GM20000 (cell line): ENCODE measurements around the gene MPV17L2.

ENCODE experiments used
- DNase-seq: peaks from one replicate; pipeline ENCODE4 v3.0.0; 2012; ENCODE audit warnings: low spot score
- CTCF ChIP-seq: IDR thresholded peaks from 2 replicates; pipeline ENCODE4 v1.5.1; 2012; ENCODE audit warnings: mild to moderate bottlenecking, control low read depth; ENCODE audit errors: extremely low read depth, missing control alignments

Gene MPV17L2

DNA sequence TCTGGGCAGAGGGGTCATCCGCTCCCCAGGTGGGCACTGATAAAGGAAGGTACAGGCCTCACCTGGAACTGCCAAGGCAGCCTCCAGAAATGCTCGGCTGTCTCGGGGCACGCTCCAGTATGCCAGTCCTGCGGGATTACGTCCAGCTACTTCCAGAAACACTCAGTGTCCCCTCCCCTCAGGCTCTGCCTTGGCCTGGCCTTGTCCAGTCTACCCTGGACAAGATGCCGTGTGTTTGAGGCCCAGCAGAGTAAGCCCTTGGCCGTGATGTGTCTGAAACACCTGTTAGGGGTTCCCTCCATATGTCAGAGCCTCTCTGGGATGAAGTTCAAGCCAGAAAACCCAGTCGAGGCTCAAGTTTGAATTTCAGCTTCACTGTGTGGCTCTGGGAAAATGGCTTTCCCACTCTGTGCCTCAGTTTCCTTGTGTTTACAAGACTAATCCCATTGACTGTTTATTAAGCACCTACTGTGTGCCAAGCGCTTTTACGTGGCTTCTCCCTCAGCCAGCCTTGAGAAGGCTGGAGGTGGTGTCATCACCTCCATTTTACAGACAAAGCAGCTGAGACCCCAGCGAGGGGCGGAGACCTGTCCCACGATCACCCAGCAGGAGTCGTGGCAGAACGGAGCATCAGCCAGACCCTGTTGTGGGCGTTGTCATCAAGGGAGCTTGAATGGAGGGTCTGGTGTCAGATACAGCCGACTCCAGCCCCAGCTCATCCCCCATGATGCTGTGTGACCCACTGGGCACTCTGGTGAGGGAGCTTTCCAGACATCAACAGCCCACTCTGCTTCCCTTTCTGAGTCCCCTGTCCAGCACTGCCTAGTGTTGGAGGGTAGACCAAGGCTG lies 42.0 kb upstream of the MPV17L2 start:
- no peak for TF ChIP-seq CTCF
- no peak for DNase-seq

DNA sequence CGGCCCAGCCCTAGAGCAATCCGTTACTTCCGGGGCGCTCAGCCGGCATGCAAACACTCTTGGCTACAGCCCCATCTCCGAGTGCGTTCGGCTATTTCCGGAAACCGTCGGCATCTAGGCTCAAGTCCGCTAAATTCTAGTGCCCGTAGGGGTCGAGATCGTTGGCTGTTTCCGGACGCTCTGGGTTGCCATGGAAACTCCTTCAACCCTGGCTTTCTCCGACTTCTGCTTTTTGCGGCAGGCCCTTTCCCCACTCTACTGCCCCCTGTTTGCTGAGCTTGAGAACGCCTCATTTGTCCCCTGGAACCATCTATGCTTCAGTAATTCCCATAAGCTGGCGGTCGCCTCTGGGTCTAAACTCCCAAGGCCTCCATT lies 40.6 kb upstream of the MPV17L2 start:
- peak; percentile 63 for TF ChIP-seq CTCF

DNA sequence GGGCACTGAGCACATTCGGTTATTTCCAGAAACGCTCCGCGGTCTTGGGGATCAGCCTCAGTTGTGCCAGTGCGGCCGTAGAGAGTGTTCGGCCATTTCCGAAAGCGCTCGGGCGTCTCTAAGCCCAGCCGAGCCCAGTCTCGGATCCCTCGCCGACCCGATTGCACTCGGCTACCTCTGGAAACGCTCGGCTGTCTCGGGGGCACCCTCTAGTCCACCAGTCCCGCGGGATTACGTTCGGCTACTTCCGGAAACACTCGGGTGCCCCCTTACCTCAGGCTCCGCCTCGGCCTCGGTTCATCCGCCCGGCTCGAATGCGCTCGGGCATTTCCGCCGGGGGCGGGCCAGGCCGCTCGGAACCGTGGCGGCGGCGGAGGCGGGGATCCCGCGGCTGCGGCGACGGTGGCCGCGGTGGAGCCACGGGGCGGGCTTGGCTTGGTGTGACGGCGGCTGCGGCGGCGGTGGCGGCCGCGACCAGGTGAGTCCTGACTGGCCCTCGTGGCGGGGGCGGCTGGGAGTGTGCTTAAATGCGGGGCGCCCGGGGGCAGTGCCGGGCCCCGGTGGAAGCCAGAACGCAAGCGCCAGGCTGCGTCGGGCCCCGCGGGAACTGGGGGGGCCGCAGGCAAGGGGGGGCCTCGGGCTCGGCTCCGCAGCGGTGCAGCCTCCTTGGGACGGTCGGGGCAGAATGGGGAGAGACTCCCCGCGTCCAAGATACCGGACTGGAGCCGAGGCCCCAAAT lies 40.0 kb upstream of the MPV17L2 start, which contains the start of gene PIK3R2:
PIK3R2 (plus strand) TSS at position 347 of the 739 bp plus-strand sequence. CDS start 2,717 bp downstream, outside the sequence.
- no peak for TF ChIP-seq CTCF
- peak; percentile 100 for DNase-seq

More for the DNA sequence above, 40.6 kb upstream of the MPV17L2 start:
- peak; percentile 100 for DNase-seq

DNA sequence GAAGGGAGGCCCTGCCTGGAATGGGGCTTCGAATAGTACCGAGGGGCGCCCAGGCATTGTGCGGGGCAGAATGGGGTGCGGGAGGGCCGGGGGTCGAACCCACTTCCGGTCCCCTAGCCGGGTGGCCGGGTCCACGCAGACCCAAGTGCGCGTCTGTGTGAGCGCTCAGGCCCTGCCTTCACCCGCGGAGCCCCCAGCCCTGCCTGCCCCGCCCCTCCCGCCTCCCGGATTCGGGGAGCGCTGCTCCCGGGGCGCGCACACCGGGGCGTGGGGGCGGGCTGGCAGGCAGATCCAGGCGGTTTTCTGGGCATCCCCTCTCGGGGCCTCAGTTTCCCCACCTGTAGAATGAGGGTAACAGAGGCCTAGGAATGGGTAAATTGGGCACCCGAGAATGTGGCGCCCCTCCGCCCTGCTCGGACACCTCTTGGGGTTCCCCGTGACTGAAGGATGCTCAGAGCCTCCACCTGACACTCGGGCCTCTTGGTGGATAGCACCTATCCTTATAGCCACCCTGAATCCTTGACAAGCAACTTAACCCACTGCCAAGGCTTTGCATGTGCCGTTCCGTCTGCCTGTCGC lies 39.4 kb upstream of the MPV17L2 start:
- DNase-seq: peak; percentile 58
- TF ChIP-seq CTCF: no peak

DNA sequence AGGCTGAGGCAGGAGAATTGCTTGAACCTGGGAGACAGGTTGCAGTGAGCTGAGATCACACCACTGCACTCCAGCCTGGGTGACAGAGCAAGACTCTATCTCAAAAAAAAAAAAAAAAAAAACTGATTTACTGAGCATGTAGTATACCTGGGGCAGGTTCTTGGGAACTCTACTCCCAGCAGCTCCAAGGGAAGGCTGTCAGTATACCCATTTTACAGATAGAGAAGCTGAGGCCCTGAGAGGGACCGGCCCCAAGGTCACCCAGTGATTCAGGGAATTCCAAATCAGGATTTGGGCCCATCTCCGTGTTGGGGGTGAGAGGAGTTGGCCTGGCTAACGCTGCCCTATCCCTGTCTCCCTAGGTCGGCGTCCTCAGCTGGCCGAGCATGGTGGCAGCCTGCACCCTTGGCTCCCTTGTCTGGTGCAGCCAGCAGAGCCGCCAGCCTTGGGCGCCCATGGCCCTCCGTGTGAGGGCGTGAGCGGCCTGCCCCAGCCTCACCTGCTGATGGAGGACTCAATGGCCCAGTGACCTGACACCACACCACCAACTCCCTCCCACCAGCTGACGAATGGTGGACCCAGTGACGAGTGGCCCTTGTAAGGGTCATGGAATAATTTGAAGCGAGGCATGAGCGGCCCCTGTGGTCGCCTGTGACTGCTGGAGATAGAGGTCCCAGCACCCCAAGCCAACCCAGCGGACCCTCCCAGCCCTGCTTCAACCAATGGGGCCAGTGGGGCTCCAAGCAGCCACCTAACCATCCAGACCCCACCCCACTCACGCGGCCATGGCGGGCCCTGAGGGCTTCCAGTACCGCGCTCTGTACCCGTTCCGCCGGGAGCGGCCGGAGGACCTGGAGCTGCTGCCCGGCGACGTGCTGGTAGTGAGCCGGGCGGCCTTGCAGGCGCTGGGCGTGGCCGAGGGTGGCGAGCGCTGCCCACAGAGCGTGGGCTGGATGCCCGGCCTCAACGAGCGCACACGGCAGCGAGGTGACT lies 37.6 kb upstream of the MPV17L2 start:
- no peak for DNase-seq
- no peak for TF ChIP-seq CTCF

- no peak for DNase-seq
- TF ChIP-seq CTCF: no peak
These were observed 36.8 kb upstream of the MPV17L2 start for GRCh38 chr19:18156268-18156667.
